Measurements from ENCODE around the gene NRTN.

Gene NRTN

GRCh38 chr19:5789351-5789761 is 15.5 kb upstream of the NRTN start:
- H3K9ac ChIP-seq (ENCODE audit: low read depth, low read length), result no peak overlapping the region
- no peak overlapping the region for H3K4me3 ChIP-seq (ENCODE audit: low read depth in 1 of 2, low read length in 2 of 2)
- no peaks in the 10 kb centered on the region for H3K27me3 ChIP-seq (ENCODE audit: insufficient read depth, low read length, poor library complexity)
- TF ChIP-seq EZH2 (IDR thresholded peaks at IDR 0.05; ENCODE audit: borderline replicate concordance, low read depth, low read length, severe bottlenecking) (no peak), CTCF (IDR thresholded peaks at IDR 0.05; ENCODE audit: borderline replicate concordance, extremely low read depth, low read length, poor library complexity, severe bottlenecking) (no peak)
- ATAC-seq (ENCODE audit: insufficient read depth, low read depth) (no peak), DNase-seq (no peak)
- peak overlapping the region; percentile 78 for H3K4me2 ChIP-seq (ENCODE audit: insufficient read depth, low read length)
- peaks cover 24% of the 10 kb centered on the region for H3K4me1 ChIP-seq (ENCODE audit: insufficient read depth, low read length)
- H4K20me1 ChIP-seq (ENCODE audit: insufficient read depth, low read length), result peaks cover 42% of the 10 kb centered on the region
- no peaks in the 10 kb centered on the region for H3K9me3 ChIP-seq (ENCODE audit: insufficient read depth, low read length, severe bottlenecking)
- H3K79me2 ChIP-seq (ENCODE audit: insufficient read depth, low read length), result peaks cover 17% of the 10 kb centered on the region
- H2AFZ ChIP-seq (ENCODE audit: low read depth, low read length), result no peak overlapping the region
- H3K27ac ChIP-seq (ENCODE audit: low read length), result no peak overlapping the region
- H3K36me3 ChIP-seq (ENCODE audit: insufficient read depth, low read length), result peaks cover 59% of the 10 kb centered on the region

GRCh38 chr19:5789886-5790558 is 14.8 kb upstream of the NRTN start:
- Histone ChIP-seq H3K27ac (ENCODE audit: low read length) (peak overlapping the region; percentile 99), H3K4me3 (ENCODE audit: low read depth in 1 of 2, low read length in 2 of 2) (peak overlapping the region; percentile 29 to 77; a peak in 3 of 4 replicates), H4K20me1 (ENCODE audit: insufficient read depth, low read length) (peaks cover 39% of the 10 kb centered on the region), H3K79me2 (ENCODE audit: insufficient read depth, low read length) (peaks cover 17% of the 10 kb centered on the region), H3K9ac (ENCODE audit: low read depth, low read length) (peak overlapping the region; percentile 95), H3K36me3 (ENCODE audit: insufficient read depth, low read length) (peaks cover 52% of the 10 kb centered on the region), H2AFZ (ENCODE audit: low read depth, low read length) (no peak overlapping the region), H3K4me2 (ENCODE audit: insufficient read depth, low read length) (peak overlapping the region; percentile 78), H3K4me1 (ENCODE audit: insufficient read depth, low read length) (peaks cover 24% of the 10 kb centered on the region), H3K9me3 (ENCODE audit: insufficient read depth, low read length, severe bottlenecking) (no peaks in the 10 kb centered on the region), H3K27me3 (ENCODE audit: insufficient read depth, low read length, poor library complexity) (no peaks in the 10 kb centered on the region)
- ATAC-seq (ENCODE audit: insufficient read depth, low read depth) (no peak), DNase-seq (no peak)
- TF ChIP-seq CTCF (IDR thresholded peaks at IDR 0.05; ENCODE audit: borderline replicate concordance, extremely low read depth, low read length, poor library complexity, severe bottlenecking) (no peak), EZH2 (IDR thresholded peaks at IDR 0.05; ENCODE audit: borderline replicate concordance, low read depth, low read length, severe bottlenecking) (no peak)

- Histone ChIP-seq H3K9ac (ENCODE audit: low read depth, low read length) (peak within 1 kb of the TSS; percentile 95), H3K4me1 (ENCODE audit: insufficient read depth, low read length) (peaks cover 24% of the 10 kb centered on the region), H3K36me3 (ENCODE audit: insufficient read depth, low read length) (peaks cover 44% of the 10 kb centered on the region), H3K9me3 (ENCODE audit: insufficient read depth, low read length, severe bottlenecking) (no peaks in the 10 kb centered on the region), H3K27ac (ENCODE audit: low read length) (peak within 1 kb of the TSS; percentile 99), H2AFZ (ENCODE audit: low read depth, low read length) (peak within 1 kb of the TSS; percentile 88), H3K27me3 (ENCODE audit: insufficient read depth, low read length, poor library complexity) (no peaks in the 10 kb centered on the region), H4K20me1 (ENCODE audit: insufficient read depth, low read length) (peaks cover 39% of the 10 kb centered on the region), H3K79me2 (ENCODE audit: insufficient read depth, low read length) (peaks cover 17% of the 10 kb centered on the region), H3K4me2 (ENCODE audit: insufficient read depth, low read length) (peak within 1 kb of the TSS; percentile 78), H3K4me3 (ENCODE audit: low read depth in 1 of 2, low read length in 2 of 2) (peak within 1 kb of the TSS; percentile 47 to 77)
- DNase-seq (peak; percentile 98), ATAC-seq (ENCODE audit: insufficient read depth, low read depth) (peak; percentile 96)
- no peak for TF ChIP-seq CTCF (IDR thresholded peaks at IDR 0.05; ENCODE audit: borderline replicate concordance, extremely low read depth, low read length, poor library complexity, severe bottlenecking)
- TF ChIP-seq EZH2 (IDR thresholded peaks at IDR 0.05; ENCODE audit: borderline replicate concordance, low read depth, low read length, severe bottlenecking), result no peak
These were observed 14.0 kb upstream of the NRTN start, which contains the start of gene DUS3L for GRCh38 chr19:5790559-5791520. Gene DUS3L (minus strand): TSS chr19:5791163. CDS start chr19:5791141, 22 bp downstream.
